A549 (cell line): ENCODE measurements around the gene SORCS2. TPM values are rescaled to one million over a fixed set of nuclear protein-coding genes. Genes with fewer than 3 reads are reported as not detected.

Experiments
- ATAC-seq, 2 experiments: fragments of 200-7000 bp in 1 of 2; fragments of >200 bp in 1 of 2; cut with Nextera tagmentation in 1 of 2; cut with Tn5 transposase in 1 of 2; 3 replicates each; pipeline versions ENCODE4 v1.8.0 to v1.9.1; 2018 to 2020; ENCODE audit warnings: mild to moderate bottlenecking in 1 of 2, moderate library complexity in 1 of 2
- CTCF ChIA-PET: fragments of 300-600 bp; sonication (Branson Sonifier 250); formaldehyde crosslinking; extraction: SDS; loops from one replicate; lab custom pipeline; 2021; ENCODE audit warnings: antibody characterized with exemption, inconsistent platforms; lab: Yijun Ruan, JAX
- POLR2A ChIA-PET: fragments of 350-600 bp; formaldehyde crosslinking; extraction: SDS; loops from one replicate; lab custom pipeline; 2021; ENCODE audit warnings: antibody characterized with exemption, inconsistent platforms; lab: Yijun Ruan, JAX
- DNase-seq, 2 experiments: peaks; one replicate each; pipeline versions ENCODE4 v3.0.0 to v3.0.0-alpha.2; 2011 to 2016; ENCODE audit warnings: low read depth in 1 of 2, low spot score in 1 of 2
- FAIRE-seq: peaks from 2 replicates; lab custom pipeline; 2011; peaks lifted over from hg19 to GRCh38; lab: Jason Lieb, UNC
- H3K27ac ChIP-seq, 2 experiments: fragments of >200 bp; sonication (Bioruptor Twin); formaldehyde crosslinking; 3 replicates each; pipeline ENCODE4 v1.5.1; 2016 to 2017
- H3K4me1 ChIP-seq: fragments of >200 bp; sonication (Bioruptor Twin); formaldehyde crosslinking; 3 replicates; pipeline ENCODE4 v1.6.1; 2016
- H3K4me2 ChIP-seq: fragments of >200 bp; sonication (Bioruptor Twin); formaldehyde crosslinking; 3 replicates; pipeline ENCODE4 v1.6.1; 2016
- H3K4me3 ChIP-seq: fragments of >200 bp; sonication (Bioruptor Twin); formaldehyde crosslinking; 3 replicates; pipeline ENCODE4 v1.5.1; 2016
- H3K9me3 ChIP-seq: fragments of >200 bp; sonication (Bioruptor Twin); formaldehyde crosslinking; 3 replicates; pipeline ENCODE4 v1.6.1; 2016
- ATOH8 ChIP-seq: fragments of 250-450 bp; sonication (Bioruptor Pico); IDR thresholded peaks from 2 replicates; pipeline ENCODE4 v1.5.0; 2020; ENCODE audit warnings: low read depth, mild to moderate bottlenecking, moderate library complexity
- CBX2 ChIP-seq: fragments of 200-600 bp; sonication (generic); IDR thresholded peaks from 2 replicates; pipeline ENCODE4 v1.6.1; 2016; ENCODE audit warnings: low read depth, mild to moderate bottlenecking, borderline replicate concordance
- CTCF ChIP-seq: fragments of >200 bp; sonication (Bioruptor Twin); formaldehyde crosslinking; IDR thresholded peaks from 3 replicates; pipeline ENCODE4 v1.5.1; 2016
- E2F6 ChIP-seq: IDR thresholded peaks from 2 replicates; pipeline ENCODE4 v1.6.1; 2012; ENCODE audit warnings: low read depth, borderline replicate concordance
- EHF ChIP-seq: fragments of 250-450 bp; sonication (Bioruptor Pico); IDR thresholded peaks from 2 replicates; pipeline ENCODE4 v1.5.0; 2020; ENCODE audit warnings: mild to moderate bottlenecking
- EP300 ChIP-seq, 2 experiments: fragments of >200 bp; sonication (Bioruptor Twin); formaldehyde crosslinking; IDR thresholded peaks; 2 replicates in 1 of 2; 3 replicates in 1 of 2; pipeline ENCODE4 v1.6.1; 2016 to 2017
- FOSL2 ChIP-seq, 2 experiments: fragments of 450-650 bp in 1 of 2; fragments of >200 bp in 1 of 2; sonication (Bioruptor Twin) in 1 of 2; formaldehyde crosslinking; IDR thresholded peaks; 2 replicates each; pipeline versions ENCODE4 v1.5.0 to v1.6.1; 2016 to 2020; ENCODE audit warnings: mild to moderate bottlenecking in 1 of 2, moderate library complexity in 1 of 2
- FOXS1 ChIP-seq: fragments of 250-450 bp; sonication (Bioruptor Pico); IDR thresholded peaks from 2 replicates; pipeline ENCODE4 v1.5.0; 2020; ENCODE audit warnings: mild to moderate bottlenecking, moderate library complexity
- HEYL ChIP-seq: fragments of 250-450 bp; sonication (Bioruptor Pico); IDR thresholded peaks from 2 replicates; pipeline ENCODE4 v1.8.0; 2021; ENCODE audit warnings: mild to moderate bottlenecking, moderate library complexity
- HOXB13 ChIP-seq: fragments of 250-450 bp; sonication (Bioruptor Pico); IDR thresholded peaks from 2 replicates; pipeline ENCODE4 v1.5.0; 2020; ENCODE audit warnings: low read depth, mild to moderate bottlenecking, moderate library complexity
- JUNB ChIP-seq: fragments of >200 bp; sonication (Bioruptor Twin); formaldehyde crosslinking; IDR thresholded peaks from 2 replicates; pipeline ENCODE4 v1.6.1; 2016
- KDM1A ChIP-seq: fragments of 200-600 bp; sonication (generic); IDR thresholded peaks from 2 replicates; pipeline ENCODE4 v1.6.1; 2016; ENCODE audit warnings: low read depth, mild to moderate bottlenecking
- MAFK ChIP-seq: fragments of 450-650 bp; IDR thresholded peaks from 2 replicates; pipeline ENCODE4 v1.6.1; 2014; ENCODE audit not compliant: partially characterized antibody
- NFE2L2 ChIP-seq: fragments of 150-350 bp; conservative IDR thresholded peaks from 2 replicates; pipeline ENCODE4 v1.6.1; 2014; ENCODE audit warnings: low read length
- NPAS2 ChIP-seq: fragments of 250-450 bp; sonication (Bioruptor Pico); IDR thresholded peaks from 2 replicates; pipeline ENCODE4 v1.8.0; 2022; ENCODE audit warnings: mild to moderate bottlenecking, moderate library complexity, borderline replicate concordance
- NR3C1 ChIP-seq: fragments of >200 bp; sonication (Bioruptor Twin); formaldehyde crosslinking; IDR thresholded peaks from 3 replicates; pipeline ENCODE4 v1.6.1; 2017
- PBX3 ChIP-seq: IDR thresholded peaks from 2 replicates; pipeline ENCODE4 v1.6.1; 2012
- PHF8 ChIP-seq: fragments of 200-600 bp; sonication (generic); IDR thresholded peaks from 2 replicates; pipeline ENCODE4 v1.6.1; 2016; ENCODE audit warnings: low read depth, mild to moderate bottlenecking, antibody characterized with exemption, moderate library complexity, borderline replicate concordance
- RARB ChIP-seq: fragments of 250-450 bp; sonication (Bioruptor Pico); IDR thresholded peaks from 2 replicates; pipeline ENCODE4 v1.8.0; 2021; ENCODE audit warnings: mild to moderate bottlenecking, moderate library complexity
- RCOR1 ChIP-seq: fragments of 150-350 bp; IDR thresholded peaks from 2 replicates; pipeline ENCODE4 v1.6.1; 2014; ENCODE audit warnings: antibody characterized with exemption, low read length, low read depth
- RFX5 ChIP-seq: fragments of 450-650 bp; IDR thresholded peaks from 2 replicates; pipeline ENCODE4 v1.7.1; 2014; ENCODE audit warnings: antibody characterized with exemption, mild to moderate bottlenecking, moderate library complexity
- TFCP2L1 ChIP-seq: fragments of 250-450 bp; sonication (Bioruptor Pico); IDR thresholded peaks from 2 replicates; pipeline ENCODE4 v1.5.0; 2021; ENCODE audit warnings: mild to moderate bottlenecking
- TP53 ChIP-seq: fragments of 250-450 bp; sonication (Bioruptor Pico); IDR thresholded peaks from 2 replicates; pipeline ENCODE4 v1.5.0; 2021; ENCODE audit warnings: mild to moderate bottlenecking, moderate library complexity
- USF2 ChIP-seq: fragments of 450-650 bp; IDR thresholded peaks from 2 replicates; pipeline ENCODE4 v1.6.1; 2014; ENCODE audit warnings: antibody characterized with exemption
- ZFP36 ChIP-seq: fragments of 450-650 bp; IDR thresholded peaks from 2 replicates; pipeline ENCODE4 v1.6.1; 2014; ENCODE audit warnings: borderline replicate concordance; ENCODE audit not compliant: partially characterized antibody
- ZSCAN20 ChIP-seq: fragments of 250-450 bp; sonication (Bioruptor Pico); IDR thresholded peaks from 2 replicates; pipeline ENCODE4 v1.8.0; 2022; ENCODE audit warnings: mild to moderate bottlenecking, moderate library complexity
- WGBS: methylation state at CpG from one replicate; pipeline ENCODE4 v1.1.6; 2017; ENCODE audit errors: missing lambda C conversion rate; 5-methylcytosine and 5-hydroxymethylcytosine counted together
- polyA plus RNA-seq, 4 experiments: library from polyadenylated mRNA; depleted of rRNA in 3 of 4; stranded (reverse); fragments of >200 nt; fragmentation: RNase III in 1 of 4; extraction: RNeasy Plus Mini Kit Qiagen cat#74134 plus additional on column Dnase treatment in 1 of 4; gene quantifications; 2 replicates in 3 of 4; 3 replicates in 1 of 4; pipeline ENCODE4 v1.2.3, GENCODE V29; 2011 to 2017

SORCS2 gene
- polyA plus RNA-seq, 2 of the 4 experiments (the other 2 are of a cell fraction): 1.4 to 4.6 TPM

GRCh38 chr4:7507381-7507780 lies 315.0 kb downstream of the SORCS2 start:
- Histone ChIP-seq H3K9me3 (no peaks in the 10 kb centered on the region), H3K4me1 (no peaks in the 10 kb centered on the region), H3K27ac (no peak overlapping the region), H3K4me2 (no peak overlapping the region), H3K4me3 (no peak overlapping the region)
- 74% methylated on average over 11 of the region's 11 CpGs for WGBS
- ChIA-PET CTCF (no interaction called here), POLR2A (no interaction called here)
- TF ChIP-seq CTCF: no peak
- TF ChIP-seq ZSCAN20: no peak
- TF ChIP-seq CBX2: no peak
- TF ChIP-seq FOXS1: no peak
- ATAC-seq: no peak
- no peak for FAIRE-seq
- DNase-seq: no peak

- no peak overlapping the region for H3K27ac ChIP-seq
- H3K9me3 ChIP-seq: no peaks in the 10 kb centered on the region
- ATAC-seq: no peak
- TF ChIP-seq RARB (CRISPR knock-in tag) (no peak), TFCP2L1 (CRISPR knock-in tag) (no peak), PHF8 (no peak), KDM1A (no peak), EP300 (IDR thresholded peaks at IDR 0.05) (no peak), NR3C1 (no peak), USF2 (no peak), RCOR1 (no peak), ATOH8 (CRISPR knock-in tag) (no peak), TP53 (CRISPR knock-in tag) (no peak)
- TF ChIP-seq, all 56 proteins: peak for 0
- FAIRE-seq (no peak), DNase-seq (no peak)
- no peak overlapping the region for H3K4me3 ChIP-seq
- 69% methylated on average over 14 of the region's 27 CpGs for WGBS
- ChIA-PET CTCF (no interaction called here), POLR2A (no interaction called here)
- no peaks in the 10 kb centered on the region for H3K4me1 ChIP-seq
- H3K4me2 ChIP-seq: no peak overlapping the region
Observed at GRCh38 chr4:7510066-7510465, 317.7 kb downstream of the SORCS2 start.

GRCh38 chr4:7510538-7510937 lies 318.2 kb downstream of the SORCS2 start:
- no peak for DNase-seq
- FAIRE-seq: no peak
- 81% methylated on average over 26 of the region's 30 CpGs for WGBS
- no peak overlapping the region for H3K4me3 ChIP-seq
- H3K27ac ChIP-seq: no peak overlapping the region
- no peak for ATAC-seq
- ChIA-PET CTCF (no interaction called here), POLR2A (no interaction called here)
- no peaks in the 10 kb centered on the region for H3K4me1 ChIP-seq
- no peak overlapping the region for H3K4me2 ChIP-seq
- no peaks in the 10 kb centered on the region for H3K9me3 ChIP-seq
- no peak for TF ChIP-seq EHF
- no peak for TF ChIP-seq E2F6
- no peak for TF ChIP-seq FOSL2 (IDR thresholded peaks at IDR 0.05)
- TF ChIP-seq FOSL2 (CRISPR knock-in tag; IDR thresholded peaks at IDR 0.05): no peak

- Histone ChIP-seq H3K9me3 (no peaks in the 10 kb centered on the region), H3K27ac (no peak overlapping the region), H3K4me2 (no peak overlapping the region), H3K4me1 (no peaks in the 10 kb centered on the region), H3K4me3 (no peak overlapping the region)
- ChIA-PET CTCF (no interaction called here), POLR2A (no interaction called here)
- FAIRE-seq (no peak), DNase-seq (no peak), ATAC-seq (no peak)
- 76% methylated on average over 6 of the region's 7 CpGs for WGBS
- TF ChIP-seq USF2 (no peak), JUNB (no peak), FOSL2 (IDR thresholded peaks at IDR 0.05) (no peak), FOSL2 (CRISPR knock-in tag; IDR thresholded peaks at IDR 0.05) (no peak), CBX2 (no peak), NFE2L2 (no peak), RARB (CRISPR knock-in tag) (no peak), RFX5 (no peak), FOXS1 (no peak), PBX3 (no peak), ZFP36 (no peak), HEYL (no peak), MAFK (no peak), NPAS2 (no peak), HOXB13 (CRISPR knock-in tag) (no peak)
Observed at GRCh38 chr4:7511525-7511924, 319.2 kb downstream of the SORCS2 start.
